A549 treated with Mapracorat at 1 μM for 4 hours (cell line): ENCODE measurements around the gene HOXA7. TPM values are rescaled to one million over a fixed set of nuclear protein-coding genes. Genes with fewer than 3 reads are reported as not detected.

Source experiments
- total RNA-seq: library from RNA; stranded (reverse); fragments of 200-300 nt; extraction: Qiagen RNA extraction; gene quantifications from 5 replicates; pipeline ENCODE4 v1.2.3, GENCODE V29; 2022

Gene HOXA7
- 4.1 to 5.5 TPM (median 5.0 TPM) in 5 replicates for total RNA-seq

GRCh38 chr7:27156508-27156898 is at the start of gene HOXA7:
HOXA7 (minus strand) TSS chr7:27156675; CDS start chr7:27156545, 130 bp downstream.

GRCh38 chr7:27199849-27200760 is 43.6 kb upstream of the HOXA7 start, which contains the start of gene HOXA13:
HOXA13 (minus strand) TSS chr7:27200091; CDS start chr7:27200077, 14 bp downstream.

GRCh38 chr7:27185013-27185853 is 28.8 kb upstream of the HOXA7 start, which contains the start of gene HOXA11:
HOXA11 (minus strand) TSS chr7:27185232; CDS start chr7:27185144, 88 bp downstream.

GRCh38 chr7:27173956-27174873 is 17.7 kb upstream of the HOXA7 start, which contains the start of gene HOXA10:
HOXA10 (minus strand) TSS chr7:27174320; CDS start chr7:27174306, 14 bp downstream.

DNA sequence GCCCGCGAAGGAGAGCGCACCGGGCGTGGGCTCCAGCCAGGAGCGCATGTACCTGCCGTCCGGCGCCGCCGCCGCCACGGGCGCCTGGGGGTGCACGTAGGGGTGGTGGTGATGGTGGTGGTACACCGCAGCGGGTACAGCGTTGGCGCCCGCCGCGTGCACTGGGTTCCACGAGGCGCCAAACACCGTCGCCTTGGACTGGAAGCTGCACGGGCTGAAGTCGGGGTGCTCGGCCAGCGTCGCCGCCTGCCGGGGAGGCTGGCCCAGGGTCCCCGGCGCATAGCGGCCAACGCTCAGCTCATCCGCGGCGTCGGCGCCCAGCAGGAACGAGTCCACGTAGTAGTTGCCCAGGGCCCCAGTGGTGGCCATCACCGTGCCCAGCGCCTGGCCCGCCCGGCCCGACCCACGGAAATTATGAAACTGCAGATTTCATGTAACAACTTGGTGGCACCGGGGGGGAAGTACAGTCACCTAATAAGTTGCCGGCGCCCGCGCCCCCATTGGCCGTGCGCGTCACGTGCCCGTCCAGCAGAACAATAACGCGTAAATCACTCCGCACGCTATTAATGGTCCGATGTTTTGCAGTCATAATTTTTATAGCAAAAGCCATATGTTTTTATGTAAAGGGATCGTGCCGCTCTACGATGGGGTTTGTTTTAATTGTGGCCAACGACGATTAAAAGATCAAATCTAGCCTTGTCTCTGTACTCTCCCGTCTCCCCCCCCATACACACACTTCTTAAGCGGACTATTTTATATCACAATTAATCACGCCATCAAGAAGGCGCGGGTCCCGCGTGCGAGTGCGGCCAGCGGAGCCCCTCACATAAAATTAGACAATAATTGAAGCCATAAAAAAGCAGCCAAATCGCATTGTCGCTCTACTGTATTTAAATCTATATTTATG is 8.9 kb upstream of the HOXA7 start, which contains the start of gene HOXA9:
HOXA9 (minus strand) TSS at position 449 of the 907 bp plus-strand sequence; CDS start at position 369, 80 bp downstream.

GRCh38 chr7:27151931-27152815 is 4.3 kb downstream of the HOXA7 start, which contains the start of gene HOXA3:
HOXA3 (minus strand) TSS chr7:27152583; CDS start chr7:27110640, 41,943 bp downstream.

GRCh38 chr7:27147199-27148030 is 9.1 kb downstream of the HOXA7 start, which contains the start of gene HOXA6:
HOXA6 (minus strand) TSS chr7:27147774; CDS start chr7:27147749, 25 bp downstream.

GRCh38 chr7:27143023-27143949 is 13.2 kb downstream of the HOXA7 start, which contains the start of gene HOXA5:
HOXA5 (minus strand) TSS chr7:27143681; CDS start chr7:27143607, 74 bp downstream.

GRCh38 chr7:27130540-27131389 is 25.7 kb downstream of the HOXA7 start, which contains the start of gene HOXA4:
HOXA4 (minus strand) TSS chr7:27130757; CDS start chr7:27130733, 24 bp downstream.

Other genes with a start within 250 kb of the HOXA7 start
- gene HOXA1, start 60.7 kb downstream of the HOXA7 start, total RNA-seq: 2.5 to 3.4 TPM (median 3.0 TPM) in 5 replicates
- gene HOXA2, start 54.0 kb downstream of the HOXA7 start, total RNA-seq: 0.66 to 0.89 TPM (median 0.83 TPM) in 5 replicates
- gene HOXA4, start 25.9 kb downstream of the HOXA7 start, total RNA-seq: 1.3 to 2.2 TPM (median 1.8 TPM) in 5 replicates
- gene HOXA5, start 13.0 kb downstream of the HOXA7 start, total RNA-seq: 3.4 to 6.8 TPM (median 5.8 TPM) in 5 replicates
- 0.74 to 1.8 TPM (median 1.6 TPM) in 5 replicates for gene HOXA6, start 8.9 kb downstream of the HOXA7 start, total RNA-seq
- gene HOXA3, start 4.1 kb downstream of the HOXA7 start, total RNA-seq: 4.0 to 6.9 TPM (median 6.0 TPM) in 5 replicates
- gene HOXA9, start 8.9 kb upstream of the HOXA7 start, total RNA-seq: 0.41 to 1.4 TPM (median 0.73 TPM) in 5 replicates
- 6.8 to 7.8 TPM (median 7.7 TPM) in 5 replicates for gene HOXA10, start 17.6 kb upstream of the HOXA7 start, total RNA-seq
- gene HOXA11, start 28.6 kb upstream of the HOXA7 start, total RNA-seq: 0.45 to 0.89 TPM (median 0.52 TPM) in 5 replicates
- gene HOXA13, start 43.4 kb upstream of the HOXA7 start, total RNA-seq: 1.7 to 2.2 TPM (median 2.1 TPM) in 5 replicates
- 0.07 to 0.21 TPM (median 0.14 TPM) in 5 replicates for gene EVX1, start 86.1 kb upstream of the HOXA7 start, total RNA-seq